BE2C (cell line): ENCODE data around the gene ERFE.

Source experiments
- DNase-seq: peaks from one replicate; pipeline ENCODE4 v3.0.0-alpha.2; 2020
- H3K27me3 ChIP-seq: fragments of 250-450 bp; sonication (Bioruptor Pico); 2 replicates; pipeline ENCODE4 v1.5.1; 2020; ENCODE audit warnings: mild to moderate bottlenecking
- H3K36me3 ChIP-seq: fragments of 250-450 bp; sonication (Bioruptor Pico); 2 replicates; pipeline ENCODE4 v1.5.1; 2020; ENCODE audit warnings: mild to moderate bottlenecking
- H3K4me1 ChIP-seq: fragments of 250-450 bp; sonication (Bioruptor Pico); 2 replicates; pipeline ENCODE4 v1.5.1; 2020
- H3K4me3 ChIP-seq: 2 replicates; pipeline ENCODE4 v1.5.1; 2011; ENCODE audit warnings: low read depth, low read length
- H3K9me3 ChIP-seq: fragments of 250-450 bp; sonication (Bioruptor Pico); 2 replicates; pipeline ENCODE4 v1.5.1; 2020
- TF ChIP-seq, protein P1 (sequence below): IDR thresholded peaks from 2 replicates; pipeline ENCODE4 v1.5.1; 2012; ENCODE audit warnings: mild to moderate bottlenecking, low read depth, low read length

Gene ERFE

DNA sequence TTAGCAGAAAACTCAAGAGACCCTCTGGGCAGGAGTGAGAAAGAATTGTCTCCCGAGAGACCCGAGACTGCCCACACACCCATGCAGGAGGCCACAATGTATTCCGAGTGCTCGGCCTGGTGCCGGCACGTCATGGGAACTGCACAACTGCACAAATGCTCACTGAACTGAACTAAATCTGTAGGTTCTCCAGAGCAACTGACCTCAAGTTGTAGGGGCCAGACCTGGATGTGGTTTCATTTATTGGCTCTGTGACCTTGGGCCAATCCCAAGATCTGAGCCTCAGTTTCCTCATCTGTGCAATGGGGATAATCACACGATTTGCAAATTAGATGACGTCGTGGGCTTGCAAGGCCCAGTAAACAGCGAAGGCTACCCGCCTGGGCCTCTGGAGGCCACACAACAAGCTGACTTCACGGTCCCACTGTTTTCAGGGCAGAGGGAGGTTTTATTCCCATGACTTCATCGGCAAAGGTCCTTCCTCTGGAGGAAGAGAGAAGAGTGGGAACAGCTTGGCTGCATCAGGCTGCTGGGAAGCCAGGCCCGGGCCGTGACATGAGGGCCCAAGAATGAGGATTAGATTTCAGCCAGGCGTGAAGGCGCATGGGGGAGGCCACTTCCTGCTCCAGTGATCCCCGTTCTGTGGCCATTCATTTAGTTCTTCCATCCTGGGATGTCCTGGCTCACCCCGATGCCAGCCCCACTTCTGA lies 3.6 kb upstream of the ERFE start:
- DNase-seq = no peak
- Histone ChIP-seq H3K9me3 (no peaks in the 10 kb centered on the region), H3K4me3 (no peak overlapping the region), H3K36me3 (no peaks in the 10 kb centered on the region), H3K4me1 (no peaks in the 10 kb centered on the region), H3K27me3 (peaks cover 5% of the 10 kb centered on the region; the same call in 1 of the 2 replicates)
- TF ChIP-seq, protein P1, sequence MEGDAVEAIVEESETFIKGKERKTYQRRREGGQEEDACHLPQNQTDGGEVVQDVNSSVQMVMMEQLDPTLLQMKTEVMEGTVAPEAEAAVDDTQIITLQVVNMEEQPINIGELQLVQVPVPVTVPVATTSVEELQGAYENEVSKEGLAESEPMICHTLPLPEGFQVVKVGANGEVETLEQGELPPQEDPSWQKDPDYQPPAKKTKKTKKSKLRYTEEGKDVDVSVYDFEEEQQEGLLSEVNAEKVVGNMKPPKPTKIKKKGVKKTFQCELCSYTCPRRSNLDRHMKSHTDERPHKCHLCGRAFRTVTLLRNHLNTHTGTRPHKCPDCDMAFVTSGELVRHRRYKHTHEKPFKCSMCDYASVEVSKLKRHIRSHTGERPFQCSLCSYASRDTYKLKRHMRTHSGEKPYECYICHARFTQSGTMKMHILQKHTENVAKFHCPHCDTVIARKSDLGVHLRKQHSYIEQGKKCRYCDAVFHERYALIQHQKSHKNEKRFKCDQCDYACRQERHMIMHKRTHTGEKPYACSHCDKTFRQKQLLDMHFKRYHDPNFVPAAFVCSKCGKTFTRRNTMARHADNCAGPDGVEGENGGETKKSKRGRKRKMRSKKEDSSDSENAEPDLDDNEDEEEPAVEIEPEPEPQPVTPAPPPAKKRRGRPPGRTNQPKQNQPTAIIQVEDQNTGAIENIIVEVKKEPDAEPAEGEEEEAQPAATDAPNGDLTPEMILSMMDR = no peak

DNA sequence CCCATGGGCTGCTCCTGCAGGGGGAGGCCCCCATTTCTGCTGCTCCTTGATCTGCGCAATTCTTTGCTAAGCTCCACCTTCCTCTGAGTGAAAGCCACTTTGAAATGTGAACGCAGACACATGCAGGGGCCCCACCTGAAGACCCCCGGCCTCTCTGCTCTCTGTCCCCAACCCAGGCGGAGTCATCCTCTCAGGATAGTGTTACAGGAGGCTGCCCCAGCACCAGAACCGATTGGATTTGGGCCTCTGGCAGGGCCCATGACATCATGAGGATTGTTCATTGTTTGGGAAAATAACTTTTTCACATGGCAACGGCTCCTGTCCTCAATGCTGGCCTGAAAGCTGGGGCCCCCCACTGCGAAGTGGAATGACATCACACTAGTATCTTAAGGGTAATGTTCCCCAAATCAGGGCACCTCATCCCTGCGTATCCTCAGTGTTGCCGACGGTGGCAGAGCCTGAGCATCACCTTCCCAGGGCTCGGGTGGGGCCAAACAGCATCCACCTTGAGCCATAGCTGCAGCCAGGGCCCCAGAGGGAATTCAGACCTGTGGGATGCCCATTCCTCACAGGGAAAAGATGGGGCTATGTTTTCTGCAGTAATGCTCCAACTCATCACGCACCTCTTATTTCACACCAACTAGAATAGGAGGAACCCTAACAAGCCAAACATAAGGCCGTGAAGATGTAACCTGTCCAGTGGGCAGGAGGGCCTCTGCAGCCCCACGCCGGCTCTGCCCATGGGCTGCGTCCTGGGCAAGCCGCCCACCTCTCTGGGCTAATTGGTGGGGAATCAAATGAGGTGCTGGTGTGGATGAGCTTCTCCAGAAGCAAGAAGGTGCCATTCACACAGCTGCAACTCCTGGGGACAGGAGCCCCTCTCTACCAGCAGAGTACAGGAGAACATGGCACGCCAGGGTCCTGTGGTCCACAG lies 2.7 kb upstream of the ERFE start:
- Histone ChIP-seq H3K36me3 (no peaks in the 10 kb centered on the region), H3K4me1 (no peaks in the 10 kb centered on the region), H3K27me3 (peaks cover 5% of the 10 kb centered on the region), H3K9me3 (no peaks in the 10 kb centered on the region), H3K4me3 (no peak overlapping the region)
- TF ChIP-seq, protein P1 = no peak
- no peak for DNase-seq

- Histone ChIP-seq H3K9me3 (no peaks in the 10 kb centered on the region), H3K4me3 (no peak overlapping the region), H3K27me3 (peaks cover 8% of the 10 kb centered on the region), H3K36me3 (no peaks in the 10 kb centered on the region), H3K4me1 (no peaks in the 10 kb centered on the region)
- DNase-seq = no peak
- TF ChIP-seq, protein P1 = no peak
Measured at GRCh38 chr2:238157506-238158017, 1.2 kb upstream of the ERFE start.

DNA sequence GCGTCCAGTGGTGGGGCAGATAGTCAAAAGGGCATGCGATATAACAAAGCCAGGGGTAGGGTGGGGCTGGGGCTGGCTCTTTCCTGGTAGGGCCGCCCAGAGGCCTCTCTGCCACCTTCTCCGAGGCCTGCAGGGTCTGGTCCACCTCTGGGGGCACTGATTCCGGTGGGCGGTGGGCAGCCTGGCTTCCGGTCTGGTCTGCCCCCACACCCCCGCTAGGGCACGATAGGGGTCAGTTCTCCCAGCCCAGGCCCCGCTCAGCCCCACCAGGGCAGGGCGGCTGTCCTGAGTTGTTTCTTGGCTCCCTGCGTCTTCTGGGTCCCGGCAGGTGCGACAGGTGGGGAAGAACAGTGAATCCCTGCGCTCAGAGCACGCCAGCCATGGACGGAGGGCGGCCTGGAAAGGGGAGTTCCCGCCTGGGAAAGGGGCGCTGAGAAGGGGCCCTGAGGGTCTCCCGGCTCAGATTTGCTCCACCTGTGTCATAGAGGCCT lies 707 bp upstream of the ERFE start:
- Histone ChIP-seq H3K9me3 (no peaks in the 10 kb centered on the region), H3K4me1 (no peaks in the 10 kb centered on the region), H3K4me3 (no peak overlapping the region), H3K36me3 (no peaks in the 10 kb centered on the region), H3K27me3 (peaks cover 12% of the 10 kb centered on the region)
- no peak for DNase-seq
- TF ChIP-seq, protein P1 = no peak

- no peaks in the 10 kb centered on the region for H3K36me3 ChIP-seq
- TF ChIP-seq, protein P1 = no peak
Measured at GRCh38 chr2:238159071-238159539, 335 bp downstream of the ERFE start.

More at GRCh38 chr2:238159071-238159539, 335 bp downstream of the ERFE start:
- Histone ChIP-seq H3K9me3 (no peaks in the 10 kb centered on the region), H3K27me3 (peaks cover 23% of the 10 kb centered on the region), H3K4me3 (peak overlapping the region; percentile 37), H3K4me1 (no peaks in the 10 kb centered on the region)
- no peak for DNase-seq
